ENCODE data around the gene ALOX12. TPM values are rescaled to one million over a fixed set of nuclear protein-coding genes. Genes with fewer than 3 reads are reported as not detected.

Gene ALOX12
- total RNA-seq, 1 experiment from 2014 or later: not detected

- CTCF ChIA-PET: interaction anchor here (0.8 to 1.6 kb wide), 3 partner anchors 14 to 111 kb away, joined by 3 to 4 read pairs (median 3); partner anchors contain the start of gene SLC16A13
- Mint-ChIP-seq H3K27me3 (ENCODE audit: unreplicated experiment) (peaks cover 26% of the 10 kb centered on the region), H3K9me3 (ENCODE audit: low read depth, unreplicated experiment) (no peaks in the 10 kb centered on the region), H3K4me3 (ENCODE audit: low read depth, unreplicated experiment) (peak overlapping the region; percentile 44), H3K4me1 (ENCODE audit: low read depth, unreplicated experiment) (no peaks in the 10 kb centered on the region), H3K27ac (ENCODE audit: unreplicated experiment) (no peak overlapping the region), H3K36me3 (ENCODE audit: insufficient read depth, unreplicated experiment) (peaks cover 30% of the 10 kb centered on the region)
- intact Hi-C loops (cut with micrococcal nuclease; ENCODE audit: unreplicated experiment): no loop called here
- TF ChIP-seq CTCF (IDR thresholded peaks at IDR 0.05; ENCODE audit: unreplicated experiment): peak; percentile 70
- DNase-seq: peak; percentile 81
- no TSS peak for BruUV-seq (replicated peaks)
These were observed 26.3 kb downstream of the ALOX12 start for GRCh38 chr17:7021993-7022778.

GRCh38 chr17:7022781-7023571, 27.1 kb downstream of the ALOX12 start, which contains the start of gene BCL6B:
Gene BCL6B (plus strand): TSS chr17:7023050. CDS start chr17:7023672, 622 bp downstream.
- intact Hi-C loops (cut with micrococcal nuclease; ENCODE audit: unreplicated experiment): no loop called here
- H3K9me3 Mint-ChIP-seq (ENCODE audit: low read depth, unreplicated experiment): no peaks in the 10 kb centered on the region
- no TSS peak for BruUV-seq (replicated peaks)
- H3K27ac Mint-ChIP-seq (ENCODE audit: unreplicated experiment): no peak within 1 kb of the TSS
- no peak for DNase-seq
- CTCF ChIA-PET: no interaction called here
- H3K4me3 Mint-ChIP-seq (ENCODE audit: low read depth, unreplicated experiment): peak within 1 kb of the TSS; percentile 44
- peaks cover 26% of the 10 kb centered on the region for H3K27me3 Mint-ChIP-seq (ENCODE audit: unreplicated experiment)
- TF ChIP-seq CTCF (IDR thresholded peaks at IDR 0.05; ENCODE audit: unreplicated experiment): no peak
- peaks cover 26% of the 10 kb centered on the region for H3K36me3 Mint-ChIP-seq (ENCODE audit: insufficient read depth, unreplicated experiment)
- H3K4me1 Mint-ChIP-seq (ENCODE audit: low read depth, unreplicated experiment): no peaks in the 10 kb centered on the region

GRCh38 chr17:7023576-7024401, 27.9 kb downstream of the ALOX12 start:
- DNase-seq: no peak
- no peaks in the 10 kb centered on the region for H3K9me3 Mint-ChIP-seq (ENCODE audit: low read depth, unreplicated experiment)
- intact Hi-C loops (cut with micrococcal nuclease; ENCODE audit: unreplicated experiment): no loop called here
- no peak overlapping the region for H3K4me3 Mint-ChIP-seq (ENCODE audit: low read depth, unreplicated experiment)
- CTCF ChIA-PET: no interaction called here
- no peak overlapping the region for H3K27ac Mint-ChIP-seq (ENCODE audit: unreplicated experiment)
- H3K27me3 Mint-ChIP-seq (ENCODE audit: unreplicated experiment): peaks cover 26% of the 10 kb centered on the region
- BruUV-seq (replicated peaks): no TSS peak
- no peaks in the 10 kb centered on the region for H3K4me1 Mint-ChIP-seq (ENCODE audit: low read depth, unreplicated experiment)
- peaks cover 22% of the 10 kb centered on the region for H3K36me3 Mint-ChIP-seq (ENCODE audit: insufficient read depth, unreplicated experiment)
- TF ChIP-seq CTCF (IDR thresholded peaks at IDR 0.05; ENCODE audit: unreplicated experiment): no peak

GRCh38 chr17:7024402-7024785, 28.5 kb downstream of the ALOX12 start:
- no TSS peak for BruUV-seq (replicated peaks)
- H3K27me3 Mint-ChIP-seq (ENCODE audit: unreplicated experiment): peaks cover 26% of the 10 kb centered on the region
- CTCF ChIA-PET: no interaction called here
- H3K9me3 Mint-ChIP-seq (ENCODE audit: low read depth, unreplicated experiment): no peaks in the 10 kb centered on the region
- TF ChIP-seq CTCF (IDR thresholded peaks at IDR 0.05; ENCODE audit: unreplicated experiment): no peak
- intact Hi-C loops (cut with micrococcal nuclease; ENCODE audit: unreplicated experiment): no loop called here
- no peak overlapping the region for H3K4me3 Mint-ChIP-seq (ENCODE audit: low read depth, unreplicated experiment)
- no peak overlapping the region for H3K27ac Mint-ChIP-seq (ENCODE audit: unreplicated experiment)
- H3K4me1 Mint-ChIP-seq (ENCODE audit: low read depth, unreplicated experiment): no peaks in the 10 kb centered on the region
- DNase-seq: no peak
- peaks cover 20% of the 10 kb centered on the region for H3K36me3 Mint-ChIP-seq (ENCODE audit: insufficient read depth, unreplicated experiment)
